Endothelial cell of umbilical vein (primary cell): ENCODE data around the gene LITAF. TPM values are rescaled to one million over a fixed set of nuclear protein-coding genes. Genes with fewer than 3 reads are reported as not detected.

Experiments used
- BruUV-seq: library from RNA; stranded (reverse); fragments of 400-500 nt; replicated peaks from 2 replicates; lab custom pipeline; 2021; lab: Mats Ljungman, UMichigan
- CTCF ChIA-PET: fragments of 300-600, 350-600 bp; sonication (Branson Sonifier 250); formaldehyde crosslinking; loops from one replicate; lab custom pipeline; 2021; ENCODE audit warnings: antibody characterized with exemption, inconsistent platforms; lab: Charles Lee
- POLR2A ChIA-PET: fragments of 300-600, 350-600 bp; sonication (Branson Sonifier 250); formaldehyde crosslinking; loops from one replicate; lab custom pipeline; 2021; ENCODE audit warnings: antibody characterized with exemption, inconsistent platforms; lab: Charles Lee
- DNase-seq: peaks from one replicate; pipeline ENCODE4 v3.0.0-alpha.2; 2011; ENCODE audit warnings: low read depth, low spot score
- FAIRE-seq: peaks from 2 replicates; lab custom pipeline; 2011; peaks lifted over from hg19 to GRCh38; lab: Jason Lieb, UNC
- H2AFZ ChIP-seq: 2 replicates; pipeline ENCODE4 v1.6.0; 2012; ENCODE audit warnings: low read depth, low read length, control low read depth, inconsistent platforms
- H3K27ac ChIP-seq: 2 replicates; pipeline ENCODE4 v1.5.1; 2011; ENCODE audit warnings: low read depth, mild to moderate bottlenecking, control low read depth, low read length, moderate library complexity; ENCODE audit not compliant: insufficient read depth
- H3K27me3 ChIP-seq, 2 experiments: 2 replicates each; pipeline versions ENCODE4 v1.6.0 to v1.6.1; 2011; ENCODE audit warnings: low read length in 2 of 2, mixed read lengths in 1 of 2; ENCODE audit not compliant: control insufficient read depth in 2 of 2, insufficient read depth in 2 of 2
- H3K36me3 ChIP-seq, 2 experiments: 2 replicates in 1 of 2; 3 replicates in 1 of 2; pipeline ENCODE4 v1.5.1; 2011; ENCODE audit warnings: low read length in 2 of 2, mild to moderate bottlenecking in 1 of 2, moderate library complexity in 1 of 2; ENCODE audit not compliant: control insufficient read depth in 2 of 2, insufficient read depth in 2 of 2; ENCODE audit errors: extremely low read depth in 1 of 2
- H3K4me1 ChIP-seq: 3 replicates; pipeline ENCODE4 v1.5.1; 2011; ENCODE audit warnings: mild to moderate bottlenecking, low read length; ENCODE audit not compliant: control insufficient read depth, insufficient read depth; ENCODE audit errors: extremely low read depth
- H3K4me2 ChIP-seq: 2 replicates; pipeline ENCODE4 v1.6.1; 2011; ENCODE audit warnings: low read length, control low read depth, mixed read lengths; ENCODE audit not compliant: insufficient read depth
- H3K4me3 ChIP-seq, 3 experiments: fragments of 200-600 bp in 1 of 3; sonication (generic), shearing (Covaris generic) in 1 of 3; replicated peaks in 1 of 3; 2 replicates each; pipeline ENCODE4 v1.5.1; 2011 to 2016; ENCODE audit warnings: control low read depth in 3 of 3, low read length in 3 of 3, mild to moderate bottlenecking in 2 of 3, inconsistent platforms in 1 of 3, low read depth in 1 of 3, moderate library complexity in 1 of 3; ENCODE audit not compliant: insufficient read depth in 1 of 3
- H3K79me2 ChIP-seq: 2 replicates; pipeline ENCODE4 v1.6.0; 2012; ENCODE audit warnings: low read length, inconsistent platforms; ENCODE audit not compliant: control insufficient read depth, insufficient read depth
- H3K9ac ChIP-seq: replicated peaks from 2 replicates; pipeline ENCODE3; 2011; ENCODE audit warnings: low read length, control low read depth; ENCODE audit not compliant: insufficient read depth; ENCODE audit errors: extremely low read depth
- H3K9me1 ChIP-seq: replicated peaks from 3 replicates; pipeline ENCODE4 v1.6.0; 2011; ENCODE audit warnings: mild to moderate bottlenecking, low read length; ENCODE audit not compliant: control insufficient read depth, insufficient read depth; ENCODE audit errors: extremely low read depth
- H3K9me3 ChIP-seq: replicated peaks from 2 replicates; pipeline ENCODE4 v1.5.1; 2012; ENCODE audit warnings: low read length, inconsistent platforms; ENCODE audit not compliant: control insufficient read depth, insufficient read depth
- H4K20me1 ChIP-seq: replicated peaks from 2 replicates; pipeline ENCODE3; 2011; ENCODE audit warnings: mild to moderate bottlenecking, low read length; ENCODE audit not compliant: control insufficient read depth, insufficient read depth; ENCODE audit errors: extremely low read depth
- EZH2 ChIP-seq: IDR thresholded peaks from 2 replicates; pipeline ENCODE4 v1.6.1; 2012; ENCODE audit warnings: borderline replicate concordance, low read depth, mild to moderate bottlenecking, moderate library complexity, low read length, inconsistent platforms; ENCODE audit not compliant: severe bottlenecking
- FOS ChIP-seq: IDR thresholded peaks from 2 replicates; pipeline ENCODE4 v1.6.1; 2011; ENCODE audit warnings: mild to moderate bottlenecking, low read length, moderate library complexity, borderline replicate concordance; ENCODE audit not compliant: insufficient read depth
- GATA2 ChIP-seq: IDR thresholded peaks from 2 replicates; pipeline ENCODE4 v1.7.0; 2011; ENCODE audit warnings: low read depth, mild to moderate bottlenecking, moderate library complexity, mixed read lengths, low read length; ENCODE audit not compliant: insufficient read length, insufficient read depth
- JUN ChIP-seq: IDR thresholded peaks from 2 replicates; pipeline ENCODE4 v1.6.1; 2011; ENCODE audit warnings: borderline replicate concordance, low read depth; ENCODE audit not compliant: insufficient read length, insufficient read depth
- MYC ChIP-seq: IDR thresholded peaks from one replicate; pipeline ENCODE4 v1.6.1; 2011; ENCODE audit warnings: mild to moderate bottlenecking, low read depth, low read length
- POLR2A ChIP-seq: IDR thresholded peaks from 2 replicates; pipeline ENCODE4 v1.6.1; 2012; ENCODE audit warnings: low read depth, mild to moderate bottlenecking, control low read depth, low read length
- POLR2AphosphoS5 ChIP-seq: IDR thresholded peaks from 2 replicates; pipeline ENCODE4 v1.6.1; 2012; ENCODE audit warnings: low read depth, mild to moderate bottlenecking, control low read depth, low read length, moderate library complexity; ENCODE audit not compliant: insufficient read depth
- dilution Hi-C: fragments of 300-500 bp; cut with MboI; formaldehyde crosslinking; loops from one replicate; pipeline ENCODE4 v1.15.0; 2019; ENCODE audit warnings: low sequenced_read_pairs; ENCODE audit not compliant: extremely low pct_ligation_motif_present
- intact Hi-C: fragments of 100-400 bp; cut with micrococcal nuclease; formaldehyde crosslinking; loops from one replicate; pipeline ENCODE4 v1.10.0; 2022
- polyA plus RNA-seq, 4 experiments: library from polyadenylated mRNA; depleted of rRNA in 3 of 4; stranded (reverse) in 3 of 4; unstranded in 1 of 4; fragments of >200 nt; gene quantifications; 2 replicates each; pipeline versions ENCODE4 v1.2.1 to v1.2.3, GENCODE V29; 2011 to 2012; ENCODE audit warnings: missing spikeins in 1 of 4
- total RNA-seq: library from RNA; stranded (reverse); gene quantifications from 2 replicates; pipeline ENCODE4 v1.2.3, GENCODE V29; 2021
- TF ChIP-seq, protein P1 (sequence below), 2 donors: IDR thresholded peaks; 1 replicate in 1 of 2; 2 replicates in 1 of 2; pipeline ENCODE4 v1.5.1; 2011; ENCODE audit warnings: low read length in 2 of 2, mild to moderate bottlenecking in 2 of 2, moderate library complexity in 2 of 2, control low read depth in 1 of 2, inconsistent platforms in 1 of 2, low read depth in 1 of 2; ENCODE audit not compliant: insufficient read depth in 1 of 2; ENCODE audit errors: extremely low read depth in 1 of 2
- TF ChIP-seq, protein P2 (sequence below): IDR thresholded peaks from 2 replicates; pipeline ENCODE4 v1.6.1; 2011; ENCODE audit not compliant: insufficient read depth, insufficient read length

The LITAF gene
- total and polyA plus RNA-seq, 2 donors (not counting 3 experiments of a cell fraction or from before 2014, with no cell fraction given): 15.2 to 27.2 TPM

- H3K27me3 ChIP-seq: no peaks in the 10 kb centered on the region
- no peaks in the 10 kb centered on the region for H3K9me1 ChIP-seq
- no peak for DNase-seq
- TF ChIP-seq POLR2AphosphoS5: no peak
- TF ChIP-seq GATA2: no peak
- TF ChIP-seq, protein P1, sequence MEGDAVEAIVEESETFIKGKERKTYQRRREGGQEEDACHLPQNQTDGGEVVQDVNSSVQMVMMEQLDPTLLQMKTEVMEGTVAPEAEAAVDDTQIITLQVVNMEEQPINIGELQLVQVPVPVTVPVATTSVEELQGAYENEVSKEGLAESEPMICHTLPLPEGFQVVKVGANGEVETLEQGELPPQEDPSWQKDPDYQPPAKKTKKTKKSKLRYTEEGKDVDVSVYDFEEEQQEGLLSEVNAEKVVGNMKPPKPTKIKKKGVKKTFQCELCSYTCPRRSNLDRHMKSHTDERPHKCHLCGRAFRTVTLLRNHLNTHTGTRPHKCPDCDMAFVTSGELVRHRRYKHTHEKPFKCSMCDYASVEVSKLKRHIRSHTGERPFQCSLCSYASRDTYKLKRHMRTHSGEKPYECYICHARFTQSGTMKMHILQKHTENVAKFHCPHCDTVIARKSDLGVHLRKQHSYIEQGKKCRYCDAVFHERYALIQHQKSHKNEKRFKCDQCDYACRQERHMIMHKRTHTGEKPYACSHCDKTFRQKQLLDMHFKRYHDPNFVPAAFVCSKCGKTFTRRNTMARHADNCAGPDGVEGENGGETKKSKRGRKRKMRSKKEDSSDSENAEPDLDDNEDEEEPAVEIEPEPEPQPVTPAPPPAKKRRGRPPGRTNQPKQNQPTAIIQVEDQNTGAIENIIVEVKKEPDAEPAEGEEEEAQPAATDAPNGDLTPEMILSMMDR (IDR thresholded peaks at IDR 0.05; ENCODE audit: extremely low read depth in 1 of 2, insufficient read depth in 1 of 2, low read depth in 1 of 2, low read length in 2 of 2): no peak
- TF ChIP-seq EZH2: no peak
- TF ChIP-seq FOS: no peak
- TF ChIP-seq JUN: no peak
- TF ChIP-seq POLR2A: no peak
- TF ChIP-seq MYC: no peak
- TF ChIP-seq, protein P2, sequence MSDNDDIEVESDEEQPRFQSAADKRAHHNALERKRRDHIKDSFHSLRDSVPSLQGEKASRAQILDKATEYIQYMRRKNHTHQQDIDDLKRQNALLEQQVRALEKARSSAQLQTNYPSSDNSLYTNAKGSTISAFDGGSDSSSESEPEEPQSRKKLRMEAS: no peak
- H3K79me2 ChIP-seq: no peaks in the 10 kb centered on the region
- FAIRE-seq: no peak
- CTCF ChIA-PET: interaction anchor here (1.0 kb wide), 1 partner anchor 65 kb away, joined by 3 read pairs; no protein-coding TSS in a partner anchor
- dilution Hi-C loops (no loop called here), intact Hi-C loops (no loop called here)
- H3K4me1 ChIP-seq: no peaks in the 10 kb centered on the region
- POLR2A ChIA-PET: no interaction called here
- no peak overlapping the region for H3K9ac ChIP-seq
- no peaks in the 10 kb centered on the region for H3K36me3 ChIP-seq
- no TSS peak for BruUV-seq
- H2AFZ ChIP-seq: no peak overlapping the region
- no peak overlapping the region for H3K27ac ChIP-seq
- H3K4me3 ChIP-seq: no peak overlapping the region
- H3K4me2 ChIP-seq: no peak overlapping the region
- H4K20me1 ChIP-seq: no peaks in the 10 kb centered on the region
- H3K9me3 ChIP-seq: no peaks in the 10 kb centered on the region
These were observed 10.0 kb upstream of the LITAF start for GRCh38 chr16:11596572-11597226.
